PC-3 (cell line): ENCODE data around the gene ARHGEF28.

ENCODE experiments used
- CTCF ChIP-seq: fragments of 300-600 bp; sonication (generic); conservative IDR thresholded peaks from 2 replicates; pipeline ENCODE4 v1.5.1; 2017; ENCODE audit warnings: antibody characterized with exemption, low read depth, mild to moderate bottlenecking, low read length
- EZH2 ChIP-seq: fragments of 300-600 bp; sonication (generic); IDR thresholded peaks from one replicate; pipeline ENCODE4 v1.6.1; 2017; ENCODE audit warnings: antibody characterized with exemption, mild to moderate bottlenecking, low read length; ENCODE audit not compliant: unreplicated experiment

- TF ChIP-seq CTCF = no peak
- no peak for TF ChIP-seq EZH2
Measured at GRCh38 chr5:73955271-73955846, 329.4 kb downstream of the ARHGEF28 start.
